ENCODE data around the gene POTEH. TPM values are rescaled to one million over a fixed set of nuclear protein-coding genes. Genes with fewer than 3 reads are reported as not detected.
"Not testable (repeated sequence)": the region's sequence is repeated elsewhere in the genome, so short reads cannot be mapped to it uniquely, and the experiment has no call there.

The POTEH gene
- total RNA-seq, 1 donor = not detected

DNA sequence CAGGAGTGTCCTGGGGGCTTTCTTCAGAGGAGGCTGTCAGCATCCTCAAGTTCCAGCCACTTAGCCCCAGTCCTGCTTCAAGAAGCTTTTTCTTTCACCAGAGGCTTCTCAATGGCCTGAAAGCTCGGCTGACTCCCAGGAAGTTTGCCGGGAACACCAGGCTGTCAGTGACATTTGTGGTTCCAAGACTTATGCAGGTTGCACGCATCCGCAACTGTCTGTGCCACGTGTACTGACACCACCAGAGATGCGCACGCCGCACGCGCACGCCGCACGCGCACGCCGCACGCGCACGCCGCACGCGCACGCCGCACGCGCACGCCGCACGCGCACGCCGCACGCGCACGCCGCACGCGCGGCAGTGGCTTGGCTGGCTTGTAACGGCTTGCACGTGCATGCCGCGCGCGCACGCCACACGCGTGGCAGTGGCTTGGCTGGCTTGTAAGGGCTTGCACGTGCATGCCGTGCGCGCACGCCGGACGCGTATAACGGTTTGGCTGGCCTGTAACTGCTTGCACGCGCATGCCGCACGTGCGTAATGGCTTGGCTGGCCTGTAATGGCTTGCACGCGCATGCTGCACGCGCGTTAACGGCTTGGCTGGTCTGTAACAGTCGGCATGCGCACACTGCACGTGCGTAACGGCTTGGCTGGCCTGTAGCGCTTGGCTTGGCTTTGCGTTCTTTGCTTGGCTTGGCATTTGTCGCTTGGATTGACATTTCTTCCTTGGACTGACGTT is 646 bp upstream of the POTEH start:
- not testable (repeated sequence) for H3K9me3 ChIP-seq (ENCODE audit: low read depth, low read length); H3K4me3 ChIP-seq (ENCODE audit: low read length); H3K4me1 ChIP-seq (ENCODE audit: insufficient read depth, low read length); H3K27me3 ChIP-seq (ENCODE audit: insufficient read depth, low read length)

- H3K27me3 ChIP-seq (ENCODE audit: insufficient read depth, low read length); H3K4me3 ChIP-seq (ENCODE audit: low read length); H3K9me3 ChIP-seq (ENCODE audit: low read depth, low read length); H3K4me1 ChIP-seq (ENCODE audit: insufficient read depth, low read length): not testable (repeated sequence)
These were observed 23.8 kb downstream of the POTEH start for GRCh38 chr22:15713600-15713999.

GRCh38 chr22:15714125-15714524 is 24.3 kb downstream of the POTEH start:
- H3K9me3 ChIP-seq (ENCODE audit: low read depth, low read length); H3K4me3 ChIP-seq (ENCODE audit: low read length); H3K27me3 ChIP-seq (ENCODE audit: insufficient read depth, low read length); H3K4me1 ChIP-seq (ENCODE audit: insufficient read depth, low read length): not testable (repeated sequence)

DNA sequence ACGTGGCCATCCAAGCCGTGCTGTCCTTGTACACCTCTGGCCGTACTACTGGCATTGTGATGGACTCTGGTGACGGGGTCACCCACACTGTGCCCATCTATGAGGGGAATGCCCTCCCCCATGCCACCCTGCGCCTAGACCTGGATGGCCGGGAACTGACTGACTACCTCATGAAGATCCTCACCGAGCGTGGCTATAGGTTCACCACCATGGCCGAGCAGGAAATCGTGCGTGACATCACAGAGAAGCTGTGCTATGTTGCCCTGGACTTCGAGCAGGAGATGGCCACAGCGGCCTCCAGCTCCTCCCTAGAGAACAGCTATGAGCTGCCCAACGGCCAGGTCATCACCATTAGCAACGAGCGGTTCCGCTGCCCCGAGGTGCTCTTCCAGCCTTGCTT is 32.1 kb downstream of the POTEH start:
- H3K9me3 ChIP-seq (ENCODE audit: low read depth, low read length); H3K4me3 ChIP-seq (ENCODE audit: low read length); H3K27me3 ChIP-seq (ENCODE audit: insufficient read depth, low read length); H3K4me1 ChIP-seq (ENCODE audit: insufficient read depth, low read length): not testable (repeated sequence)

GRCh38 chr22:15729209-15729917 is 39.5 kb downstream of the POTEH start:
- not testable (repeated sequence) for H3K4me3 ChIP-seq (ENCODE audit: low read length); H3K27me3 ChIP-seq (ENCODE audit: insufficient read depth, low read length); H3K4me1 ChIP-seq (ENCODE audit: insufficient read depth, low read length); H3K9me3 ChIP-seq (ENCODE audit: low read depth, low read length)

DNA sequence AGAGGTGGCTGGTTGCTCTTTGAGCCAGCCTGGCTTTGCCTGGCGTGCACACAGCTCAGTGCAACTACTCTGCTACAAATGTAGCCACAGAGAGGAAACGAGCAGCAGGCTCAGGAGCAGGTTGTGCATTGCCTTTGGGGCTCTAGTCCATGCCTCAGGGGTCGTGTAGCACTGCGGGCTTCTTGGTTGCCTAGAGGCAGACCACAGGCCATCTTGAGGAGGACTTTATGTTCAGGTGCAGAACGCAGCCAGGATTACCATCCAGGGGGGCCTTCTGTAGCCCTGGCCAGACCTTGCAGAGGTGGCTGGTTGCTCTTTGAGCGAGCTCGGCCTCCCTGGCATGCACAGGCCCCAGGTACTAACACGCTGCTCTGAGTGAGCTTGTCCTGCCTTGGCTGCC is 41.2 kb downstream of the POTEH start:
- not testable (repeated sequence) for H3K27me3 ChIP-seq (ENCODE audit: insufficient read depth, low read length); H3K4me3 ChIP-seq (ENCODE audit: low read length); H3K4me1 ChIP-seq (ENCODE audit: insufficient read depth, low read length); H3K9me3 ChIP-seq (ENCODE audit: low read depth, low read length)

DNA sequence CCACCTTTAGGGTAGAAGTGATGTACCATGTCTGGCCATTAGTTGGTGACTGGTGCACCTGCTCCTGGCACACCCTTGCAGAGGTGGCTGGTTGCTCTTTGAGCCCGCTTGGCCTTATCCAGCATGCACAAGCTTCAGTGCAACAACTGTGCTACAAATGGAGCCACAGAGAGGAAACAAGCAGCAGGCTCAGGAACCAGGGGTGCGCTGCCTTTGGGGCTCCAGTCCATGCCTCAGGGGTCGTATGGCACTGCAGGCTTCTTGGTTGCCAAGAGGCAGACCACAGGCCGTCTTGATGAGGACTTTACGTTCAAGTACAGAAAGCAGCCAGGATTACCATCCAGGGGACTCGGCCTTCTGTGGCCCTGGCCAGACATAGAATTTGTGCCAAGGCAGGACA is 44.6 kb downstream of the POTEH start:
- H3K27me3 ChIP-seq (ENCODE audit: insufficient read depth, low read length); H3K4me1 ChIP-seq (ENCODE audit: insufficient read depth, low read length); H3K9me3 ChIP-seq (ENCODE audit: low read depth, low read length); H3K4me3 ChIP-seq (ENCODE audit: low read length): not testable (repeated sequence)

DNA sequence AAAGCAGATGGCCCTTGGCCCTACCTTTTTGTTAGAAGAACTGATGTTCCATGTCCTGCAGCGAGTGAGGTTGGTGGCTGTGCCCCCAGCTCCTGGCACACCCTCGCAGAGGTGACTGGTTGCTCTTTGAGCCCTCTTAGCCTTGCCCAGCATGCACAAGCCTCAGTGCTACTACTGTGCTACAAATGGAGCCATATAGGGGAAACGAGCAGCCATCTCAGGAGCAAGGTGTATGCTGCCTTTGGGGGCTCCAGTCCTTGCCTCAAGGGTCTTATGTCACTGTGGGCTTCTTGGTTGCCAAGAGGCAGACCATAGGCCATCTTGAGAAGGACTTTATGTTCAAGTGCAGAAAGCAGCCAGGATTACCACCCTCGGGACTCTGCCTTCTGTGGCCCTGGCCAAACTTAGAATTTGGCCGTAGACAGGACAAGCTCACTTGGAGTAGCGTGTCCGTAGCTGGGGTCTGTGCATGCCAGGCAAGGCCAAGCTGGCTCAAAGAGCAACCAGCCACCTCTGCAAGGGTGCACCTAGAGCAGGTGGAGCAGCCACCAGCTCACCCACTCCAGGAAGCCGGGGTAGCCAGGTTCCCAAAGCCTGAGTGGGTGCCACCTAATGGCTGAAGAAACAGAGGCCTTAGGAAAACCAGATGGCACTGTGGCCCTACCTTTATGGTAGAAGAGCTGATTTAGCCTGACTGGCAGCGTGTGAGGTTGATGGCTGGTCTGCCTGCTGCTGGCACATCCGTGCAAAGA is 48.5 kb downstream of the POTEH start:
- H3K4me3 ChIP-seq (ENCODE audit: low read length); H3K27me3 ChIP-seq (ENCODE audit: insufficient read depth, low read length); H3K4me1 ChIP-seq (ENCODE audit: insufficient read depth, low read length); H3K9me3 ChIP-seq (ENCODE audit: low read depth, low read length): not testable (repeated sequence)

- H3K4me3 ChIP-seq (ENCODE audit: low read length); H3K9me3 ChIP-seq (ENCODE audit: low read depth, low read length); H3K27me3 ChIP-seq (ENCODE audit: insufficient read depth, low read length); H3K4me1 ChIP-seq (ENCODE audit: insufficient read depth, low read length): not testable (repeated sequence)
These were observed 49.1 kb downstream of the POTEH start for GRCh38 chr22:15738909-15739391.

DNA sequence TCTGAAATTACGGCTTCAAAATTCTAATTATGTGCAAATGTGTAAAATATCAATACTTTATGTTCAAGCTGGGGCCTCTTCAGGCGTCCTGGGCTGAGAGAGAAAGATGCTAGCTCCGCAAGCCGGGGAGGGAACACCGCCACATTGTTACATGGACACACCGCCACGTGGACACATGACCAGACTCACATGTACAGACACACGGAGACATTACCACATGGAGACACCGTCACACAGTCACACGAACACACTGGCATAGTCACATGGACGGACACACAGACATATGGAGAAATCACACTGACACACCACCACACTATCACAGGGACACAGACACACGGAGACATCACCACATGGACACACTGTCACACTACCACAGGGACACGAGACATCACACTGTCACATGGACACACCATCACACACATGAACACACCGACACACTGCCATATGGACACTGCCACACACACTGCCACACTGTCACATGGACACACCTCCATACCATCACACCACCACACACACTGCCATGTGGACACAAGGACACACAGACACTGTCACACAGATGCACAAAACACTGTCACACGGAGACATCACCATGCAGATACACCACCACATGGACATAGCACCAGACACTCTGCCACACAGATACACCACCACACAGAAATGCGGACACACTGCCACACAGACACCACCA is 58.0 kb downstream of the POTEH start:
- not testable (repeated sequence) for H3K4me1 ChIP-seq (ENCODE audit: insufficient read depth, low read length); H3K4me3 ChIP-seq (ENCODE audit: low read length); H3K27me3 ChIP-seq (ENCODE audit: insufficient read depth, low read length); H3K9me3 ChIP-seq (ENCODE audit: low read depth, low read length)

DNA sequence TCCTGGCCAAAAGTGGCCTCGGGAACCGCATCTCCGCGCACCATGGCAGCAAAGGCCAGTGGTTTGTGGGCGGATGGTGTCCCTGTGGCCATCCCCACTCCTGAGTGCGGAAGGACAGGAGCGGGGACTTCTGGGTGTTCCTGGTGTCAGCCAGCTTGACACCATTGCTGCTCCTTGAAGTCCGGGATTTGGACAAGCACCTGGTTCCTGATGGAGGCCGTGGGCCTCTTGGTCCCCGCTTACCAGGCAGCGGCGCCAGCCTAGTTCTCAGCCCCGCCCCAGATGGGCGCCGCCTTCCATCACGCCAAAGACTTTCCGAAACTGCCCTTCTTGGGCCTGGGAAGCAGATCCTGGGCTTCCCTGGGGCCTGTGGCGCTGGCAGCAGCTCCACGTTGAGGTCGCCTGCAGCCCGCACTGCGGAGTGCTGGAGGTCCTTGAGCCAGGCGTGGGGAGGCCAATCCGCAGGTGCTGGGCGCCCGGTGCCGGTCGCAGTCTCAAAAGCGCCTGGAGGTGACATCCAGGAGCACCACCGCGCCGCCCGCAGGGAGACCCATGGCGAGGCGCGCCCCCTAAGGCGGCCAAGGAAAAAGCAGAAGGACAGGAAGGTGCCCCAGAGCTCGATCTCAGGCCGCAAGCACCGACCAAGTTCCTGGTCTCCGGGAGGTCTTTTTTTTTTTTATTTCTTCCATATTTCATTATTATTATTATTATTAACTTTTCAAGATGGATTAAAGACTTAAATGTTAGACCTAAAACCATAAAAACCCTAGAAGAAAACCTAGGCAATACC is 59.5 kb downstream of the POTEH start:
- not testable (repeated sequence) for H3K4me3 ChIP-seq (ENCODE audit: low read length)

DNA sequence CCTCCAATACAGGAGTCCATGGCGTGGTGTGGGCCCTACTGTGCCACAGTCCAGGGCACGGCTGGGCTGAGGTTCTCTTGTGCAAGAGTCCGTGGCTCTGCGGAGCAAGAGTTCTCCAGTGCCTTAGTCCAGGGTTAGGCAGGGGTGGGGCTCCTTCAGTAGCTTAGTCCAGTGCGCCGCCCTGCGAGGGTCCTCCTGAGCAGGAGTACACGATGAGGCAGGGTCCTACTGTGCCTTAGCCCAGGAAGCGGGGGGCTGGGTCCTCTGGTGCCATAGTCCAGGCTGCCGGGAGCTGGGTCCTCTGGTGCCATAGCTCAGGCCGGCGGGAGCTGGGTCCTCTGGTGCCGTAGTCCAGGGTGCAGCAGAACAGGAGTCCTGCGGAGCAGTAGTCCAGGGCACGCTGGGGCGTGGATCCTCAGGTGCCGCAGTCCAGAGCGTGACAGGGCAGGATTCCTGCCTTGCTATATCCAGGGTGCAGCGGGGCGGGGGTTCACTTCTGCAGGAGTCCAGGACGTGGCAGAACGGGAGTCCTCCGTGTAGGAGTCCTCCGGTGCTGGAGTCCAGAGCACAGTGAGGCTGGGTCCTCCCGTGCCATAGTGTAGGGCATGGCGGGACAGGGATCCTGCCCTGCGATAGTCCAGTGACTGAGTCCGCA is 69.7 kb downstream of the POTEH start:
- not testable (repeated sequence) for H3K27me3 ChIP-seq (ENCODE audit: insufficient read depth, low read length); H3K4me1 ChIP-seq (ENCODE audit: insufficient read depth, low read length); H3K4me3 ChIP-seq (ENCODE audit: low read length); H3K9me3 ChIP-seq (ENCODE audit: low read depth, low read length)

More for the DNA sequence above, 59.5 kb downstream of the POTEH start:
- H3K4me1 ChIP-seq (ENCODE audit: insufficient read depth, low read length); H3K9me3 ChIP-seq (ENCODE audit: low read depth, low read length); H3K27me3 ChIP-seq (ENCODE audit: insufficient read depth, low read length): not testable (repeated sequence)

DNA sequence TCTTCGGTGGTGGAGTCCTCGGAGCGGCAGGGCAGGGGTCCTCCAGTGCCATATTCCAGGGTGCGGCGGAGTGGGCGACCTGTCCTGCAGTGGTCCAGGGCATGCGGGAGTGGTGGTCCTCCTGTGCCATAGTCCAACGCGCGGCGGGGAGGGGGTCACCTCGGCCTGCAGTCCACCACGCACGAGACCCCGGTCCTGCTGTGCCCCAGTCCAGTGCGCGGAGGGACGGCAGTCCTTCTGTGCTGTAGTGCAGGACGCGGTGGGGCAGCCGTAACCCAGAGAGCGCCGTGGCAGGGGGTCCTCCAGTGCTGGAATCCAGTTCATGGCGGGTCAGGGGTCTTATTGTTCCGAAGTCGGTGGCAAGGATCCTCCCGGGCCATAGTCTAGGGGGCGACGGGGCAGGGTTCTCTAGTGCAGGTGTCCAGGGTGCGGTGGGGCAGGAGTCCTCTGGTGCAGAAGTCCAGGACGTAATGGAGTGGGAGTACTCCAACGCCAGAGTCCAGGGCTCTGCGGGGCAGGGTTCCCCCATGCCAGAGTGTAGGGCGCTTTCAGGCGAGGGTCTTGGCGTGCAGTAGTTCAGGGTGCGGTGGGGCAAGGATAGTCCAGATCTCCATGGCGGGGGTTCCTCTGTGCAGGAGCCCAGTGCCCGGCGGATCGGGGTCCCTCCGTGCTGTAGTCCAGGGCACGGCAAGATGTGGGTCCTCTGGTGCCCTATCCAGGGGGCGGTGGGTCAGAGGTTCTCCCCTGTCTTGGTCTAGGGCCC is 70.7 kb downstream of the POTEH start:
- H3K9me3 ChIP-seq (ENCODE audit: low read depth, low read length); H3K27me3 ChIP-seq (ENCODE audit: insufficient read depth, low read length); H3K4me1 ChIP-seq (ENCODE audit: insufficient read depth, low read length); H3K4me3 ChIP-seq (ENCODE audit: low read length): not testable (repeated sequence)
